ENCODE results near the gene CMC2. TPM values are rescaled to one million over a fixed set of nuclear protein-coding genes. Genes with fewer than 3 reads are reported as not detected.
A peak's percentile ranks its signal among the peaks of the same experiment; 100 is the strongest.

CMC2 gene
- total and polyA plus RNA-seq, 9 of the 15 experiments (the other 6 are each of a cell fraction or from before 2014, with no cell fraction given), result 122 to 501 (median 172) TPM

GRCh38 chr16:81035975-81036750, 29.5 kb upstream of the CMC2 start (continued):
- peak; percentile 52; the same call in 1 of the 2 replicates for TF ChIP-seq ETV5 (CRISPR knock-in tag; IDR thresholded peaks at IDR 0.05; ENCODE audit: low read depth)
- no peak for TF ChIP-seq HDAC6 (IDR thresholded peaks at IDR 0.05; ENCODE audit: low read depth, low read length)
- TF ChIP-seq NR2C2 (CRISPR knock-in tag; IDR thresholded peaks at IDR 0.05), result no peak
- peak; percentile 58 for TF ChIP-seq NR2C2 (tag; IDR thresholded peaks at IDR 0.05)
- TF ChIP-seq E2F6 (IDR thresholded peaks at IDR 0.05; ENCODE audit: borderline replicate concordance in 1 of 2, extremely low read depth in 1 of 2, insufficient read depth in 1 of 2, insufficient read length in 1 of 2, low read depth in 1 of 2, low read length in 1 of 2, poor library complexity in 1 of 2, severe bottlenecking in 1 of 2), result peak; percentile 12 to 56
- 0 out of 2 replicates have a peak, but pooled peaks have one; percentile 18 for TF ChIP-seq NCOA6 (IDR thresholded peaks at IDR 0.05)
- no peak for TF ChIP-seq WHSC1 (IDR thresholded peaks at IDR 0.05; ENCODE audit: low read length)
- peak; percentile 74 for TF ChIP-seq POLR2G (IDR thresholded peaks at IDR 0.05; ENCODE audit: low read depth, low read length)
- TF ChIP-seq CEBPG (CRISPR knock-in tag; IDR thresholded peaks at IDR 0.05), result no peak
- peak in 1 of 2 experiments; percentile 74; a peak in 2 of 4 replicates for TF ChIP-seq CEBPG (tag; conservative IDR thresholded peaks at IDR 0.05 in 1 of 2, IDR thresholded peaks at IDR 0.05 in 1 of 2)
- peak; percentile 77 for TF ChIP-seq CEBPB (tag; IDR thresholded peaks at IDR 0.05)
- peak; percentile 91 for TF ChIP-seq RBBP5 (IDR thresholded peaks at IDR 0.05; ENCODE audit: borderline replicate concordance, insufficient read depth, low read length, poor library complexity, severe bottlenecking)
- TF ChIP-seq GATAD2B (IDR thresholded peaks at IDR 0.05; ENCODE audit: borderline replicate concordance), result peak; percentile 29
- TF ChIP-seq ZBTB5 (IDR thresholded peaks at IDR 0.05), result no peak
- TF ChIP-seq HMGN3 (IDR thresholded peaks at IDR 0.05; ENCODE audit: borderline replicate concordance, extremely low read depth, insufficient read length, low read depth, low read length), result peak; percentile 61
- no peak for TF ChIP-seq ZNF197 (CRISPR knock-in tag; IDR thresholded peaks at IDR 0.05; ENCODE audit: low read depth)
- TF ChIP-seq RBFOX2 (IDR thresholded peaks at IDR 0.05; ENCODE audit: low read depth, low read length), result peak; percentile 46; the same call in 1 of the 2 replicates
- TF ChIP-seq SIN3A (IDR thresholded peaks at IDR 0.05; ENCODE audit: borderline replicate concordance in 2 of 2, control insufficient read depth in 1 of 2, low read depth in 2 of 2, low read length in 2 of 2), result peak in 1 of 2 experiments; percentile 23; a peak in 2 of 4 replicates
- TF ChIP-seq CHD1 (IDR thresholded peaks at IDR 0.05; ENCODE audit: low read length), result peak; percentile 72
- peak; percentile 55; the same call in 1 of the 2 replicates for TF ChIP-seq ZC3H4 (CRISPR knock-in tag; IDR thresholded peaks at IDR 0.05; ENCODE audit: borderline replicate concordance)
- peak in 1 of 2 experiments; percentile 27; a peak in 2 of 4 replicates for TF ChIP-seq NRF1 (conservative IDR thresholded peaks at IDR 0.05 in 1 of 2, IDR thresholded peaks at IDR 0.05 in 1 of 2)
- peak; percentile 56 for TF ChIP-seq L3MBTL2 (IDR thresholded peaks at IDR 0.05)
- peak; percentile 65 for TF ChIP-seq RB1 (IDR thresholded peaks at IDR 0.05; ENCODE audit: low read depth)
- peak; percentile 70 for TF ChIP-seq ZFX (CRISPR knock-in tag; IDR thresholded peaks at IDR 0.05)
- peak; percentile 50; the same call in 1 of the 2 replicates for TF ChIP-seq ZNF589 (CRISPR knock-in tag; IDR thresholded peaks at IDR 0.05; ENCODE audit: low read depth)
